H1 (cell line): ENCODE measurements around the gene CAMTA1.

ENCODE experiments used
- NRF1 ChIP-seq: IDR thresholded peaks from 2 replicates; pipeline ENCODE4 v1.6.1; 2011; ENCODE audit warnings: mild to moderate bottlenecking, low read depth, low read length, improper control_type of control experiment
- POLR2A ChIP-seq, 2 experiments: IDR thresholded peaks; 1 replicate in 1 of 2; 2 replicates in 1 of 2; pipeline ENCODE4 v1.6.1; 2011; ENCODE audit warnings: low read depth in 2 of 2, low read length in 2 of 2, mild to moderate bottlenecking in 2 of 2; ENCODE audit errors: control extremely low read depth in 1 of 2
- RAD21 ChIP-seq, 2 experiments: IDR thresholded peaks in 1 of 2; conservative IDR thresholded peaks in 1 of 2; 2 replicates each; pipeline ENCODE4 v1.6.1; 2011; ENCODE audit warnings: low read depth in 2 of 2, low read length in 2 of 2, improper control_type of control experiment in 1 of 2, inconsistent platforms in 1 of 2, mild to moderate bottlenecking in 1 of 2, moderate library complexity in 1 of 2
- TF ChIP-seq, protein P1 (sequence below), 3 experiments: IDR thresholded peaks; 1 replicate in 2 of 3; 2 replicates in 1 of 3; pipeline versions ENCODE4 v1.5.1 to v1.6.1; 2011; ENCODE audit warnings: low read length in 3 of 3, mild to moderate bottlenecking in 3 of 3, inconsistent platforms in 2 of 3, low read depth in 1 of 3, moderate library complexity in 1 of 3; ENCODE audit not compliant: insufficient read depth in 1 of 3; ENCODE audit errors: control extremely low read depth in 1 of 3

GRCh38 chr1:7608628-7609305 lies 823.5 kb downstream of the CAMTA1 start:
- TF ChIP-seq, protein P1, sequence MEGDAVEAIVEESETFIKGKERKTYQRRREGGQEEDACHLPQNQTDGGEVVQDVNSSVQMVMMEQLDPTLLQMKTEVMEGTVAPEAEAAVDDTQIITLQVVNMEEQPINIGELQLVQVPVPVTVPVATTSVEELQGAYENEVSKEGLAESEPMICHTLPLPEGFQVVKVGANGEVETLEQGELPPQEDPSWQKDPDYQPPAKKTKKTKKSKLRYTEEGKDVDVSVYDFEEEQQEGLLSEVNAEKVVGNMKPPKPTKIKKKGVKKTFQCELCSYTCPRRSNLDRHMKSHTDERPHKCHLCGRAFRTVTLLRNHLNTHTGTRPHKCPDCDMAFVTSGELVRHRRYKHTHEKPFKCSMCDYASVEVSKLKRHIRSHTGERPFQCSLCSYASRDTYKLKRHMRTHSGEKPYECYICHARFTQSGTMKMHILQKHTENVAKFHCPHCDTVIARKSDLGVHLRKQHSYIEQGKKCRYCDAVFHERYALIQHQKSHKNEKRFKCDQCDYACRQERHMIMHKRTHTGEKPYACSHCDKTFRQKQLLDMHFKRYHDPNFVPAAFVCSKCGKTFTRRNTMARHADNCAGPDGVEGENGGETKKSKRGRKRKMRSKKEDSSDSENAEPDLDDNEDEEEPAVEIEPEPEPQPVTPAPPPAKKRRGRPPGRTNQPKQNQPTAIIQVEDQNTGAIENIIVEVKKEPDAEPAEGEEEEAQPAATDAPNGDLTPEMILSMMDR (IDR thresholded peaks at IDR 0.05; ENCODE audit: control extremely low read depth in 1 of 3, insufficient read depth in 1 of 3, low read depth in 1 of 3, low read length in 3 of 3), result no peak
- no peak; a peak in 1 of 3 replicates for TF ChIP-seq POLR2A (IDR thresholded peaks at IDR 0.05; ENCODE audit: control extremely low read depth in 1 of 2, low read depth in 2 of 2, low read length in 2 of 2)
- TF ChIP-seq RAD21 (IDR thresholded peaks at IDR 0.05 in 1 of 2, conservative IDR thresholded peaks at IDR 0.05 in 1 of 2; ENCODE audit: low read depth in 2 of 2, low read length in 2 of 2), result no peak
- TF ChIP-seq NRF1, result no peak
